Stimulated activated naive CD8-positive, alpha-beta T cell treated with anti-CD3 and anti-CD28 coated beads, Interleukin-15, Interleukin-2, amounts not matched to agents 100 ng/mL and 50 ng/mL, for 24 hours (primary cell): ENCODE data around the gene CD79A.

Source experiments
- H3K27ac Mint-ChIP-seq: one replicate; pipeline ENCODE4 v1.8.0; 2021; ENCODE audit warnings: mild to moderate bottlenecking, mixed read lengths
- H3K27me3 Mint-ChIP-seq: one replicate; pipeline ENCODE4 v1.8.0; 2021; ENCODE audit warnings: mixed read lengths
- H3K36me3 Mint-ChIP-seq: one replicate; pipeline ENCODE4 v1.8.0; 2021; ENCODE audit warnings: low read depth, mixed read lengths
- H3K4me1 Mint-ChIP-seq: one replicate; pipeline ENCODE4 v1.8.0; 2021; ENCODE audit warnings: low read depth, mixed read lengths
- H3K4me3 Mint-ChIP-seq: one replicate; pipeline ENCODE4 v1.8.0; 2021; ENCODE audit warnings: mild to moderate bottlenecking, mixed read lengths
- H3K9me3 Mint-ChIP-seq: one replicate; pipeline ENCODE4 v1.8.0; 2021; ENCODE audit warnings: mixed read lengths

Gene CD79A

GRCh38 chr19:41859618-41860418, 17.3 kb upstream of the CD79A start, which contains the start of gene RPS19:
TSS of gene RPS19 (plus strand) at chr19:41860255. CDS start at chr19:41860775, 520 bp downstream.
- Mint-ChIP-seq H3K27me3 (no peaks in the 10 kb centered on the region), H3K9me3 (no peaks in the 10 kb centered on the region), H3K27ac (peak within 1 kb of the TSS; percentile 98), H3K4me1 (peaks cover 42% of the 10 kb centered on the region), H3K36me3 (peaks cover 45% of the 10 kb centered on the region), H3K4me3 (peak within 1 kb of the TSS; percentile 93)

DNA sequence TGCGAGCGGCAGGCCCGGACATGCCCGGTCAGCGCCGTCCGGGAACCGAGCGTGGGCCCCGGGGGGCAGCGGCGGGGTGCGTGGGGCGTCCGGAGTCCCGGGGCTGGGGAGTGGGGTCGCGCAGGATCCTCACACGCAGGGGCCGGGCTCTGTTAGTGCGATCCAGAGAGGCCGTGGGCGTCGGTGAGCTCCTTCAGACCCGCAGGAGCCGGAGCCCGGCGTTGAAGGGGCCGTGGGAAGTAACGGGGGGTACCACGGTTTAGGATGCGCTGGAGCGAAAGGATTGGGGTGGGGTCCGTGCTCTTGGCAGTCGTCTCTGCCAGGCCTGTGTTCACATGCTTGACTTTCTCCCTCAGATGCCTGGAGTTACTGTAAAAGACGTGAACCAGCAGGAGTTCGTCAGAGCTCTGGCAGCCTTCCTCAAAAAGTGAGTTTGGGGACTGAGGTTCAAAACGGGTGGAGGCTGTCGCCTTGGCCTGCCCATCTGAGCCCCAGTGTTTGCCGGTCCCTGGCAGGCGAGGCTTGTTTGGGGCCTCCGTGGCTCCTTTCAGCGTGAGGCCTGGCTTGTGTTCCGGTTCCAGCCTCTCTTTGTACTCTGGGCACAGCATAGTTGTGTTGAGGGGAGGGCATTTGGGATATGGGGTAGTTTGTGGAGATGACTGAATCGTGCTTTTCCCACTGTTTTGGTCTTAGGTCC, 16.5 kb upstream of the CD79A start:
- Mint-ChIP-seq H3K9me3 (no peaks in the 10 kb centered on the region), H3K27me3 (no peaks in the 10 kb centered on the region), H3K4me3 (peak overlapping the region; percentile 93), H3K36me3 (peaks cover 50% of the 10 kb centered on the region), H3K27ac (peak overlapping the region; percentile 98), H3K4me1 (peaks cover 47% of the 10 kb centered on the region)

DNA sequence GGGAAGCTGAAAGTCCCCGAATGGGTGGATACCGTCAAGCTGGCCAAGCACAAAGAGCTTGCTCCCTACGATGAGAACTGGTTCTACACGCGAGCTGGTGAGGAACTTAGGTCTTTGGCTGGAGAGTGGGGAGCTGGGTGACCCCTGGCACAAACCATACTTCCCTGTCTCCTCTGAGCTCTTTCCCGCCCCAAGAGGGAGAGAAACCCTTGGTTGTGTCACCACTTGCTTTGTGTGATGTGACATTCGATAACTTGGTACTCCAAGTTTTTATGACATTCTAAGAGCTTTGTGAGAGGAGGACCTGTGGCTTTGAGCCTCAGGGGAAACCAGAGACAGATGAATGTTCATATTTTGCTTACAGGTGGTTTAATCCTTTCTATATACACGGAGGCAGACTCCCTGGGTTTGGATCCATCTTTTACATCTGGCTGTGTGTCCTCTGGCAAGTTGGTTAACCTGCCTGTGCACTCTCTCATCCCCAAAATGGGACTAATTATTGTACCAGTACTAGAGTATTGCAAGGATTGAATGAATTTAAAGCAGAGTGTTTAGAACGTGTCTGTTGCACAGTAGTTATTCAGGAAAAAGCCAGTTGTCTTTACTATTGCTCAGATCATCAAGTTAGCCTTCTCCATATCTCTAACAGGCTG, 15.8 kb upstream of the CD79A start:
- H3K36me3 Mint-ChIP-seq: peaks cover 54% of the 10 kb centered on the region
- H3K4me3 Mint-ChIP-seq: peak overlapping the region; percentile 93
- H3K27me3 Mint-ChIP-seq: no peaks in the 10 kb centered on the region
- peaks cover 52% of the 10 kb centered on the region for H3K4me1 Mint-ChIP-seq
- H3K9me3 Mint-ChIP-seq: no peaks in the 10 kb centered on the region
- peak overlapping the region; percentile 98 for H3K27ac Mint-ChIP-seq

DNA sequence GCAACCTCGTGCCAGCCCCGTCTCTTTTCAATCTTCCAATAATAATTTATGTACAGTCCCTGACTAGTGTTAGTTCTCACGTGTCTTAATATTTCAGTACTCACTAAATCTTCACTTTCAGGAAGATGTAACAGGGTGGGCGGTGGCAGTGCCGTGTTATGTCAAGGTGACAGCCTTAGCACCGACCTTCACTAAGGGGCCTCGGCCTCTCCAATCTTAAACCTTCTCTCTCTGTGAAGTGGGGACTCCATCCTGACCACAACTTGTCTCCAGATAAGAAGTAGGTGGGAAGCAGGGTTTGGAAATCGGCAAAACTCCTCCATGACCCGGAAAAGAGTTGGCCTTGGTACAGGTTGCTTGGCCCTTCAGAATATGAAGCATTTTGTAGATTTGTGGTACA, 15.2 kb upstream of the CD79A start:
- H3K4me3 Mint-ChIP-seq: peak overlapping the region; percentile 93
- H3K4me1 Mint-ChIP-seq: peaks cover 58% of the 10 kb centered on the region
- peaks cover 59% of the 10 kb centered on the region for H3K36me3 Mint-ChIP-seq
- H3K27me3 Mint-ChIP-seq: no peaks in the 10 kb centered on the region
- peak overlapping the region; percentile 98 for H3K27ac Mint-ChIP-seq
- H3K9me3 Mint-ChIP-seq: no peaks in the 10 kb centered on the region

DNA sequence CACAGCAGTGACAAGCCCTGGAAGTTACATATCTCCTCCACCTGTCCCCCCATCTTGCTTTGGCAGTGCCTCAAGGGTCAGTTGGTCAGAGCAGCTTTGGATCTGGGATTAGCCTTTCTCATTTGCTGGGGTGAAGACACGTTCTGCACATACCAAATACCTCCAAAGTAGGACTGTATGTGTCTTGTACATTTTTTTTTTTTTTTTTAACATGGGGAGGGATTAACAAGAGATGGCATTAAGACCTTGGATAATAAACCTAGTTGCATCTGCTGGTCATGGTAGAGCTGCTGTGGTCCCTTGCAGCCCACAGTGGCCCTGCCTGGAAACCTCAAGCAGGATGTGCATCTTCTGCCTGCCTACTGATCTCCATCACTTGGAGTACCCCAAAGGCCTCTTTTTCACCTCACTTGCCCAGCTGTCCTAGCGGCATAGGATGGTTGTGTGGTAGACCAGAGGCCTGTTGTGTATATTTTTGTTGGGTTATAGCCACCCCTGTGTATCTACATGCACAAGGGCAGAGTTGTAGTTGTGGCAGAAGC, 14.6 kb upstream of the CD79A start:
- Mint-ChIP-seq H3K36me3 (peaks cover 60% of the 10 kb centered on the region), H3K9me3 (no peaks in the 10 kb centered on the region), H3K4me1 (peaks cover 64% of the 10 kb centered on the region), H3K27ac (peak overlapping the region; percentile 98), H3K4me3 (peak overlapping the region; percentile 93), H3K27me3 (no peaks in the 10 kb centered on the region)

DNA sequence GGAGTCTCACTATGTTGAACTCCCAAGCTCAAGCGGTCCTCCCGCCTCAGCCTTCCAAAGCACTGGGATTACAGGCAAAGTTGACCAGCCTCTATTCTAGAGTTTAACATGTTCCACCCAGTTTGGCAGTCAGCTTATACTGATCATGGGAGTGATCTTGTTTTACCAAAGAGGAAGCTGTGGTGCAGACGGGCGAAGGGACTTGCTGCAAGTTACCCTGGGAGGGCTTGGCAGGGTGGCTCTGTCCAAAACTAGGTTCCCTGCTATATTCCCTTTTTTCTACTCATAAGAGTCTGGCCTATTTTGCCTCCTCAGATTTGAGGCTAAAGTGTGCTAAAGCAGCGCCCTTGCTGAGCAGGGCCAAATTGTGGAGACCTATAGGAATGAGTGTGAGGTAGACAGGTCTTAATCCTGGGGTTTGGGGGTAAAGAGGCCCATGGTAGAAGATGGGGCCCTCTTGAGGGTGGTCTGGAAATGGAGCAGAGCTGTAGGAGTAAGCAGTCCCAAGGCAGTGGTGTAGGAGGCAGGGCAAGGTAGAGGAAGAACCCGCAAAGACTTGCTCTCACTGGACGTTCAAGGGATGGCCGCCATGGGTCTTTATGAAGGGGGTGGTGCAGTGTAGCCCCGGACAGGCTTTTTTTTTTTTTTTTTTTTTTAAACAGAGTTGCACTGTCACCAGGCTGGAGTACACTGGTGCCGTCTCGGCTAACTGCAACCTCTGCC, 13.7 kb upstream of the CD79A start:
- H3K27ac Mint-ChIP-seq: peak overlapping the region; percentile 98
- H3K36me3 Mint-ChIP-seq: peaks cover 68% of the 10 kb centered on the region
- peak overlapping the region; percentile 93 for H3K4me3 Mint-ChIP-seq
- peaks cover 72% of the 10 kb centered on the region for H3K4me1 Mint-ChIP-seq
- no peaks in the 10 kb centered on the region for H3K9me3 Mint-ChIP-seq
- no peaks in the 10 kb centered on the region for H3K27me3 Mint-ChIP-seq

DNA sequence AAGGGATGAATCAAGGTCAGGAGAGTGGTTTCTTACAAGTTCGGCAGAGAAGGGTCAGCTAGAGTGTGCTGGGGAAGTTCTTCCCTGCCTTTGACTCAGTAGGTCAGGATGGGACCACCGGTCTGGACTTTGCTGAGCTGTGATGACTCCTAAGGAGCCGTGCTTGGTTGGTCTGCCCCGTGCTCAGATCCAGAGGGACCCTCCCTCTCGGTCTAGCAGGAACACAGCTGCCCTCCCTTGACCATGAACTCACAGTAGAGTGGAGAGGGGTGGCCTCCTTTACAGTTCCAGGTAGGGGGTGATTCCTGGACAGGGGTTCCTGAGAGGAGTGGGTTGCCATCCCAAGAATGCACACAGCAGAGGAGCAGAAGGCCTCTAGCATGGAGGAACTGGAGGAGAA, 12.7 kb upstream of the CD79A start:
- peaks cover 77% of the 10 kb centered on the region for H3K4me1 Mint-ChIP-seq
- H3K27ac Mint-ChIP-seq: peak overlapping the region; percentile 98
- peaks cover 78% of the 10 kb centered on the region for H3K36me3 Mint-ChIP-seq
- H3K9me3 Mint-ChIP-seq: no peaks in the 10 kb centered on the region
- H3K4me3 Mint-ChIP-seq: peak overlapping the region; percentile 75
- H3K27me3 Mint-ChIP-seq: no peaks in the 10 kb centered on the region

GRCh38 chr19:41866284-41866683, 10.8 kb upstream of the CD79A start:
- no peaks in the 10 kb centered on the region for H3K27me3 Mint-ChIP-seq
- H3K27ac Mint-ChIP-seq: peak overlapping the region; percentile 88
- peaks cover 94% of the 10 kb centered on the region for H3K4me1 Mint-ChIP-seq
- H3K36me3 Mint-ChIP-seq: peaks cover 85% of the 10 kb centered on the region
- peak overlapping the region; percentile 70 for H3K4me3 Mint-ChIP-seq
- no peaks in the 10 kb centered on the region for H3K9me3 Mint-ChIP-seq

DNA sequence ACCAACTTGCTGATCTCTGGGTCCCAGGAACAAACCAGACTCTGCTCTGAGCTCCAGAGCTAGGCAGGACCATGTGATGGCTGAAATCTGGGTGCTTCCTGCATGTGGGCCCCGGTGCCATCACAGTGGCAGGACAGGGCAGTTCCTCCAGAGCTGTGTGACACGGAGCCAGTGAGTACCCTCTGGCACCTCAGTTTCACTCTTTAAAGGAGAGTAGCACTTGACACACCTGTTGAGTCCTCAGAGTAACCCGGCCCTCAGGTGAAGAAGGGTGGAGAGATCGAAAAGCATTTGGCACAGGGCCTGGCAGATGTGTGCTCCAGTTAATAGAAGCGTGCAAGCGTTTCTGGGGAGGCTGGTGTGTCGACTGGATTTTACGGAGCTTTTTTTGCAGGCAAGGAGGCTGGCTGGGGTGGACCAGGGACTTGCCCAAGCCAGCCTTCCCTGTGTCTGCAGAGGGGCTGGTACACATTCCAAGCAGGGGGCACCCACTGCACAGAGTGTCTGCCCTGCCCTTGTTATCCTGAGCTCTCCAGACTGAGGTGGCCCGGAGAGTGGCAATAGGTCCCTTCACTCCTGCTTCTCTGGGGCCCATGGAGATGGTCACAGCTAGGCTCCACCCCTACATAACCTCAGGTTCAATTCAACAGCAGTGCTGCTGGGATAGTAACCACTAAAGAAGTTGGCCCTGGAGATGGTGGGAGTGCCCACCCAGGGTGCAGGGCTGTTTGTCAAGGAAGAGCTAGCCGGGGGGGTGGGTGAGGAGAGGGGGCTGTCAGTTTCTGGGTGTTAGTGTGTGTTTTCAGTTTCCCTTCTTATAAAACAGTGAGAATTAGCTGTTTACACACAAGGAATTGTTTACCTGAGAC, 8.7 kb upstream of the CD79A start:
- H3K9me3 Mint-ChIP-seq: no peaks in the 10 kb centered on the region
- no peaks in the 10 kb centered on the region for H3K27me3 Mint-ChIP-seq
- H3K4me1 Mint-ChIP-seq: peaks cover 94% of the 10 kb centered on the region
- peak overlapping the region; percentile 94 for H3K27ac Mint-ChIP-seq
- peak overlapping the region; percentile 66 for H3K4me3 Mint-ChIP-seq
- H3K36me3 Mint-ChIP-seq: peaks cover 75% of the 10 kb centered on the region

DNA sequence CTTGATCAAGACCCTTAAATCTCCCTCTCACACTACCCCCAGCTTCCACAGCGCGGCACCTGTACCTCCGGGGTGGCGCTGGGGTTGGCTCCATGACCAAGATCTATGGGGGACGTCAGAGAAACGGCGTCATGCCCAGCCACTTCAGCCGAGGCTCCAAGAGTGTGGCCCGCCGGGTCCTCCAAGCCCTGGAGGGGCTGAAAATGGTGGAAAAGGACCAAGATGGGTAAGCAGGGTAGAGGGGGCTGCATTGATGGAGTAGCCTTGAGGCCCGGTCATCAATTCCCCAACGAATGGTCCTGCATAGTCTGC, 8.1 kb upstream of the CD79A start:
- Mint-ChIP-seq H3K27me3 (no peaks in the 10 kb centered on the region), H3K27ac (peak overlapping the region; percentile 81), H3K36me3 (peaks cover 69% of the 10 kb centered on the region), H3K4me3 (no peak overlapping the region), H3K9me3 (no peaks in the 10 kb centered on the region), H3K4me1 (peaks cover 92% of the 10 kb centered on the region)

GRCh38 chr19:41869374-41869955, 7.6 kb upstream of the CD79A start:
- Mint-ChIP-seq H3K36me3 (peaks cover 64% of the 10 kb centered on the region), H3K27me3 (no peaks in the 10 kb centered on the region), H3K27ac (peak overlapping the region; percentile 81), H3K9me3 (no peaks in the 10 kb centered on the region), H3K4me3 (peak overlapping the region; percentile 41), H3K4me1 (peaks cover 91% of the 10 kb centered on the region)

DNA sequence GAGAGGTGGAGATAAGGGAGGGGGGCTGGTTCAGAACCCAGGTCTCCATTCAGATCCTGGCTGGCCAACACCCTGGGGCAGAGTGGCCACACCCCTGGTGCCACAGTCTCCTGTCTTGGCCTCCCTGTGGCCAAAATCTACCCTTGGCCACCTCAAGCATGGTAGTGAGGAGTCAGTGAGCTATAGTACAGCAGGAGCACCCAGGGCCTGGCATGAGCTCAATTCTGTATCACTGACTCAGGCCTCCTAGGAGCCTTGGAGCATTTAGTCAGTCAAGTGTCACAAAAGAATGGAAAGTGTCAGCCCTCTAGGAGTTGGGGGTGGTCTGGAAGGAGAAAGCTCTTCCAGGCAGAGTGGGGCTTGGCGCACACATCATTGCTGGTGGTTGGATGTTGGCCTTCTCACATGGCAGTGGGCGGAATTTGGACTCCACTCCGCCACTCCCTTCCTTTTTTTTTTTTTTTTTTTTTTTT, 6.6 kb upstream of the CD79A start:
- no peaks in the 10 kb centered on the region for H3K9me3 Mint-ChIP-seq
- peaks cover 89% of the 10 kb centered on the region for H3K4me1 Mint-ChIP-seq
- H3K4me3 Mint-ChIP-seq: peak overlapping the region; percentile 41
- H3K36me3 Mint-ChIP-seq: peaks cover 56% of the 10 kb centered on the region
- H3K27me3 Mint-ChIP-seq: no peaks in the 10 kb centered on the region
- H3K27ac Mint-ChIP-seq: peak overlapping the region; percentile 81

GRCh38 chr19:41871573-41872383, 5.3 kb upstream of the CD79A start:
- H3K27ac Mint-ChIP-seq: peak overlapping the region; percentile 97
- no peaks in the 10 kb centered on the region for H3K27me3 Mint-ChIP-seq
- H3K9me3 Mint-ChIP-seq: no peaks in the 10 kb centered on the region
- peaks cover 47% of the 10 kb centered on the region for H3K36me3 Mint-ChIP-seq
- H3K4me3 Mint-ChIP-seq: peak overlapping the region; percentile 71
- H3K4me1 Mint-ChIP-seq: peaks cover 91% of the 10 kb centered on the region
